SJSA1 (cell line): ENCODE data around the gene PHYHD1. TPM values are rescaled to one million over a fixed set of nuclear protein-coding genes. Genes with fewer than 3 reads are reported as not detected.
A peak's percentile ranks its signal among the peaks of the same experiment; 100 is the strongest.
"Not testable (repeated sequence)": the region's sequence is repeated elsewhere in the genome, so short reads cannot be mapped to it uniquely, and the experiment has no call there.

Experiments
- DNase-seq, 2 experiments: peaks; one replicate each; pipeline ENCODE4 v3.0.0-alpha.2; 2015 to 2020; ENCODE audit warnings: low spot score in 2 of 2, low read depth in 1 of 2
- H3K27ac ChIP-seq: fragments of 250-450 bp; sonication (Bioruptor Pico); 2 replicates; pipeline ENCODE4 v1.5.1; 2020; ENCODE audit warnings: mild to moderate bottlenecking, moderate library complexity
- H3K27me3 ChIP-seq: fragments of 250-450 bp; sonication (Bioruptor Pico); replicated peaks from 2 replicates; pipeline ENCODE4 v1.5.1; 2020; ENCODE audit warnings: mild to moderate bottlenecking, moderate library complexity
- H3K36me3 ChIP-seq: fragments of 250-450 bp; sonication (Bioruptor Pico); 2 replicates; pipeline ENCODE4 v1.5.1; 2020; ENCODE audit warnings: mild to moderate bottlenecking
- H3K4me1 ChIP-seq: fragments of 250-450 bp; sonication (Bioruptor Pico); replicated peaks from 2 replicates; pipeline ENCODE4 v1.6.1; 2021; ENCODE audit warnings: mild to moderate bottlenecking
- H3K4me3 ChIP-seq: fragments of 250-450 bp; sonication (Bioruptor Pico); 2 replicates; pipeline ENCODE4 v1.5.1; 2020; ENCODE audit warnings: mild to moderate bottlenecking
- H3K9me3 ChIP-seq: fragments of 250-450 bp; sonication (Bioruptor Pico); replicated peaks from 2 replicates; pipeline ENCODE4 v1.5.1; 2020; ENCODE audit warnings: mild to moderate bottlenecking
- total RNA-seq: library from RNA; depleted of rRNA; stranded (reverse); fragments of >200 nt; shearing (Covaris generic); gene quantifications from 2 replicates; pipeline ENCODE4 v1.2.3, GENCODE V29; 2014

The PHYHD1 gene
- total RNA-seq, 1 experiment from 2014 or later, result not detected

- not testable (repeated sequence) for H3K4me1 ChIP-seq, H3K4me3 ChIP-seq, H3K9me3 ChIP-seq, DNase-seq, H3K27me3 ChIP-seq, H3K27ac ChIP-seq
- peaks cover 24% of the 10 kb centered on the region for H3K36me3 ChIP-seq
Measured at GRCh38 chr9:128944966-128945365, 24.2 kb downstream of the PHYHD1 start.

- Histone ChIP-seq H3K9me3 (no peaks in the 10 kb centered on the region), H3K27ac (no peak overlapping the region), H3K4me3 (no peak overlapping the region), H3K27me3 (no peaks in the 10 kb centered on the region), H3K4me1 (peaks cover 8% of the 10 kb centered on the region), H3K36me3 (peaks cover 34% of the 10 kb centered on the region)
- DNase-seq, result no peak
Measured at GRCh38 chr9:128945798-128946501, 25.2 kb downstream of the PHYHD1 start.

- Histone ChIP-seq H3K27ac (peak overlapping the region; percentile 84; the same call in 1 of the 2 replicates), H3K4me1 (peaks cover 8% of the 10 kb centered on the region), H3K36me3 (peaks cover 40% of the 10 kb centered on the region), H3K9me3 (no peaks in the 10 kb centered on the region), H3K27me3 (no peaks in the 10 kb centered on the region), H3K4me3 (peak overlapping the region; percentile 82)
- no peak for DNase-seq
Measured at GRCh38 chr9:128946571-128947276, 25.9 kb downstream of the PHYHD1 start.

- Histone ChIP-seq H3K4me3 (peak overlapping the region; percentile 82), H3K9me3 (no peaks in the 10 kb centered on the region), H3K27ac (peak overlapping the region; percentile 84; the same call in 1 of the 2 replicates), H3K36me3 (peaks cover 45% of the 10 kb centered on the region), H3K27me3 (no peaks in the 10 kb centered on the region), H3K4me1 (peaks cover 8% of the 10 kb centered on the region)
- no peak for DNase-seq
Measured at GRCh38 chr9:128947277-128947526, 26.4 kb downstream of the PHYHD1 start.

- peaks cover 45% of the 10 kb centered on the region for H3K36me3 ChIP-seq
- H3K4me1 ChIP-seq, result peaks cover 8% of the 10 kb centered on the region
- H3K4me3 ChIP-seq, result peak within 1 kb of the TSS; percentile 82
- no peaks in the 10 kb centered on the region for H3K9me3 ChIP-seq
- DNase-seq, result peak; percentile 90 to 94
- H3K27me3 ChIP-seq, result no peaks in the 10 kb centered on the region
- peak within 1 kb of the TSS; percentile 84 for H3K27ac ChIP-seq
Measured at GRCh38 chr9:128947527-128948301, 26.9 kb downstream of the PHYHD1 start, which contains the start of the genes DOLK and NUP188. Gene DOLK, minus strand, starts transcription at chr9:128947603. Its CDS starts 300 bp downstream, at chr9:128947303. Gene NUP188, plus strand, starts transcription at chr9:128947699. Its CDS starts 21 bp downstream, at chr9:128947720.

- not testable (repeated sequence) for DNase-seq, H3K9me3 ChIP-seq, H3K27me3 ChIP-seq, H3K4me3 ChIP-seq, H3K4me1 ChIP-seq, H3K27ac ChIP-seq
- peaks cover 52% of the 10 kb centered on the region for H3K36me3 ChIP-seq
Measured at GRCh38 chr9:128961403-128961802, 40.6 kb downstream of the PHYHD1 start.

GRCh38 chr9:128969491-128969890, 48.7 kb downstream of the PHYHD1 start:
- Histone ChIP-seq H3K4me3 (no peak overlapping the region), H3K27me3 (no peaks in the 10 kb centered on the region), H3K36me3 (peaks cover 68% of the 10 kb centered on the region), H3K27ac (0 out of 2 replicates have a peak overlapping the region, but pooled peaks have one; percentile 3), H3K9me3 (no peaks in the 10 kb centered on the region), H3K4me1 (peaks cover 23% of the 10 kb centered on the region)
- DNase-seq, result peak in 1 of 2 experiments; percentile 7

GRCh38 chr9:128972956-128973355, 52.2 kb downstream of the PHYHD1 start:
- Histone ChIP-seq H3K36me3 (peaks cover 89% of the 10 kb centered on the region), H3K27me3 (no peaks in the 10 kb centered on the region), H3K27ac (no peak overlapping the region), H3K9me3 (no peaks in the 10 kb centered on the region), H3K4me1 (peaks cover 23% of the 10 kb centered on the region), H3K4me3 (no peak overlapping the region)
- peak; percentile 19 to 47 for DNase-seq

- H3K4me3 ChIP-seq, result no peak overlapping the region
- no peaks in the 10 kb centered on the region for H3K4me1 ChIP-seq
- DNase-seq, result no peak
- no peaks in the 10 kb centered on the region for H3K27me3 ChIP-seq
- H3K9me3 ChIP-seq, result no peaks in the 10 kb centered on the region
- no peak overlapping the region for H3K27ac ChIP-seq
- peaks cover 85% of the 10 kb centered on the region for H3K36me3 ChIP-seq
Measured at GRCh38 chr9:128979111-128979510, 58.3 kb downstream of the PHYHD1 start.

- Histone ChIP-seq H3K4me3 (no peak overlapping the region), H3K36me3 (peaks cover 88% of the 10 kb centered on the region), H3K27ac (no peak overlapping the region), H3K9me3 (no peaks in the 10 kb centered on the region), H3K27me3 (no peaks in the 10 kb centered on the region), H3K4me1 (0 out of 2 replicates have a peak, but pooled peaks cover 6% of the 10 kb centered on the region)
- DNase-seq, result no peak
Measured at GRCh38 chr9:128983536-128983935, 62.8 kb downstream of the PHYHD1 start.

- H3K36me3 ChIP-seq, result peaks cover 74% of the 10 kb centered on the region
- H3K27me3 ChIP-seq, result no peaks in the 10 kb centered on the region
- H3K4me3 ChIP-seq, result no peak overlapping the region
- H3K27ac ChIP-seq, result no peak overlapping the region
- H3K4me1 ChIP-seq, result 0 out of 2 replicates have a peak, but pooled peaks cover 6% of the 10 kb centered on the region
- no peak for DNase-seq
- no peaks in the 10 kb centered on the region for H3K9me3 ChIP-seq
Measured at GRCh38 chr9:128986671-128987070, 65.9 kb downstream of the PHYHD1 start.

GRCh38 chr9:128987805-128988204, 67.0 kb downstream of the PHYHD1 start:
- DNase-seq, result no peak
- Histone ChIP-seq H3K27ac (no peak overlapping the region), H3K4me3 (no peak overlapping the region), H3K4me1 (0 out of 2 replicates have a peak, but pooled peaks cover 6% of the 10 kb centered on the region), H3K27me3 (no peaks in the 10 kb centered on the region), H3K36me3 (peaks cover 73% of the 10 kb centered on the region), H3K9me3 (no peaks in the 10 kb centered on the region)
